Forelimb muscle (tissue), 1 donor: ENCODE data around the gene NMBR. TPM values are rescaled to one million over a fixed set of nuclear protein-coding genes. Genes with fewer than 3 reads are reported as not detected.
"Not testable (repeated sequence)": the region's sequence is repeated elsewhere in the genome, so short reads cannot be mapped to it uniquely, and the experiment has no call there.

Experiments used
- DNase-seq: peaks from one replicate; pipeline ENCODE4 v3.0.0-alpha.2; 2013; ENCODE audit warnings: low read depth
- polyA plus RNA-seq: library from polyadenylated mRNA; unstranded; fragments of 120-200 nt; gene quantifications from one replicate; pipeline ENCODE4 v1.2.1, GENCODE V29; 2013; ENCODE audit not compliant: insufficient read length

NMBR gene
- polyA plus RNA-seq = 0.13 TPM

- peak; percentile 99 for DNase-seq
Observed at GRCh38 chr6:142146828-142147662, at the start of gene NMBR, which contains the start of gene VTA1. TSS of gene NMBR (minus strand) at chr6:142147122. CDS start at chr6:142088658, 58,464 bp downstream. TSS of gene VTA1 (plus strand) at chr6:142147263. CDS start at chr6:142147288, 25 bp downstream.

DNA sequence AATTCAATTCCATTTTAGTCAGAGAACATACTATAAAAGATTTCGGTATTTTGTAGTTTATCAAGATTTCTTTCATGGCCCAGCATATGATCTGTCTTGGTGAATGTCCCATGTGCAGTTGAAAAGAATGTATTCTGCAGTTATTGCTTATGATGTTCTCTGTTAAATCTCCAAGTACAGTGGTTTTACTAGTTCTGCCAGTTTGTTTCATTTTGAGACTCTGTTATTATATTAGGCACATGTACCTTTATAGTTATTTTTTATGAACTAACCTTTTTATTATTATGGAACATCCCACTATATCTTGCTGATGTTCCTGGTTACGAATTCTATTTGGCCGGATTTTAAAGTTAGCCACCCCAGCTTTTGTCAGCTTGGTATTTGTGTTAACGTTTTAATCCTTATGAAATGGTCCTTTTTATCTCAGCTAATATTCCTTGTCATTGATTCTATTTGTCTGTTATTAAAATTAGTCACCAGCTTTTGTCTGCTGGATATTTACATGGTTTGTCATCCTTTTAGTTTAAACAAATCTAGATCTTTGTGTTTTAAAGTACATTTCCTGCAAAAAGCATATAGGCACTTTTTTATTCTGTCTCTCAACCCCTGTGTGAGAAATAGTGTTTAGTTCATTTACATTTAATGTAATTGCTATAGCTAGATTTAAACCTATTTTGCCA is 49.1 kb upstream of the NMBR start:
- no peak for DNase-seq

DNA sequence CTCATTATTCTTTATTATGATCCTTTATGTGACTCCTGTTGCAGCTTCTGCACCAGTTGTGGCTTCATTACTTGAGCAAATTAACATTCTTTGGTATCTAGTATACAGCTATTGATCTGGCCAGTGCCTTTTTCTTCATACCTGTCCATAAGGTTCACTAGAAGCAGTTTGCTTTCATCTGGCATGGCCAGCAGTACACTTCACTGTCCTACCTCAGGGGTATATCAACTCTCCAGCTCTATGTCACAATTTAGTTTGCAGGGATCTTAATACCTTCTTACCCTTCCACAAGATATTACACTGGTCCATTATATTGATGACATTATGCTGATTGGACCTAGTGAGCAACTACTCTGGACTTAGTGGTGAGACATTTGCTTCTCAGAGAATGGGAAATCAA is 46.7 kb upstream of the NMBR start:
- no peak for DNase-seq

DNA sequence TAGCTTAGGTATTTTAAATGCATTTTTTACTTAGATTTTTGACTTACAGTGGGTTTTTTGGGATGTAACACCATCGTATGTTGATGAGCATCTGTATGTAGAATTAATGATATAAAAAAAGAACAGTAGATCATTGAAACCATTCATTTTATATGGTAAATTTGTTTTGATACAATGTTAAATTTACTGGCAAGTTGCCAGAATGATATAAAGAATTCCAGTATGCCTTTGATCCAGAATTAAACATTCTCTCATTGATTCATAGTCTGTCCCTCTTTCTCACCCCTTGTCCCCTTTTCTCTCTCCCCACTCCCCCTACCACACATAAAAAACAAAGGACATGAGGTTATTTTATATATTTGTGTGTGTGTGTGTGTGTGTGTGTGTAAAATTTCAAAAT is 45.4 kb upstream of the NMBR start:
- no peak for DNase-seq

DNA sequence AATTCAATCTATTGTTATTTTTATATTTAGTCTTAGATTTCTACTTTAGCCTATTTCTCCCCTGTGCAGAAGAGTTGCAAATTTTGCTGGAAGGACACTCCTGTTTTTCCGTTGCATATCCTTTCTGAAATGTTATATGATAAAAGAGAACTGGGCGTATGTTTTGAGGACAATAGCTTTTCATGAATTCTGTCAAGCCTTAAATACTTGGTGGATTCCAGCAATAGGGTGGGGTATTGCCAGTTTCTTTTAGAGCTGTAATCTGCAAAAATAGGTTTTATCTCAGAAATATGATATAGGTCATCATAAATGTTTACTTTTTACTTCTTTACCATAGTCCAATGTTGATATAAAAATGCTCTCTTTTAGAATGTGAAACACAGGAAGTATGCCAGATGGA is 42.1 kb upstream of the NMBR start:
- no peak for DNase-seq

GRCh38 chr6:142188341-142188740 is 41.4 kb upstream of the NMBR start:
- not testable (repeated sequence) for DNase-seq

DNA sequence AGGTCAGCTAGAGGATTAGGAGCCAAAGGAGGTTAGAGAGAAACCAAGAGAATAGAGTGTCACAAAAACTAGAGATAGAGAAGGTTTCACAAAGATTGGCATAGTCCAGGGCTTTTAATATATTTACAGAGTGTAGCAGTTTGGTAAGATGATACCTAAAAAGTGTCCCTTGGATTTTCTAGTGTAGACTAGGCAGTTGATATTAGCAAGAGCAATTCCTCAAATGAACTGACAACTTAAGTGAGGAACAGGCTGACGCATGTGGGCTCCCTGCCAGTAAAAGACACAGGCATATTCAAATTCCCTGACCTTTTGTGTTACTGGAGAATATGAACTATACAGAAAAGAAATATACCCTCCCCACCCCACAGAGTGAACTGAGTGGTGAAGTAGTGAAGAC is 40.3 kb upstream of the NMBR start:
- peak; percentile 6 for DNase-seq

DNA sequence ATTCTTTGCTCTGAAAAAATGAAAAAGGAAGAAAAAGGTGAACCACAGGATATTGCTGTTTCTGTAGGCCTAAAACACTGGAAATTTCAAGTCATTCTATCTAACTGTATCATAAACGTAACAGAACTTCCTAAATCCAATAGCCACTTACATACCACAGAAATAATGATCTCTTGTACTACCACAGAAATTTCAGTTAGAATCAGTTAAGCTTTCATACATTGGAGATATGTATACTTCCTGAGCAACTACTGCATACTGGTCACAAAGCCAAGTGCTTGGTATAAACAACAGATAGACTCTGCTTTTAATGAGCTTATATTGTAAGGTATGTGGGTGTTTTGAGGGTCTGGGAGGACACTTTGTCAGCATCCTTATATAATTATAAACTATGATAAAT is 38.7 kb upstream of the NMBR start:
- DNase-seq = no peak

DNA sequence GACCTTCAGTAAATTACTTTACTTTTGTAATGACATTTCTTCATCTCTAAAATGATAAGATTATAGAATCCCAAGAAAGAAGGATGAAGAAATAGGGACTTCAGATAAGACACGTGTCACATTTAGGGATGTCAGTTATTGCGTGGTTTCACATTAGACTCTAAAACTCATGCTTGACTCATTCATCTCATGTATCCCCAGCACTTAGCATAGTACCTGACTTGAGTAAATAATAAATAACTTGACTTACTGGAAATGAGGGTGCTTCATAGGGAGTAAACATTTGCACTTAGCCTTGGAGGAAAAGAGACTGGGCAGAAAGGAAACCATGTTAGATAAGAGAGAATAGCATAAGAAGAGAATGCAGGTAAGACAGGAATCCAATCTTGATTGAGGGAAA is 37.4 kb upstream of the NMBR start:
- no peak for DNase-seq

- DNase-seq = no peak
Observed at GRCh38 chr6:142183351-142183750, 36.4 kb upstream of the NMBR start.

GRCh38 chr6:142182004-142182403 is 35.1 kb upstream of the NMBR start:
- no peak for DNase-seq

DNA sequence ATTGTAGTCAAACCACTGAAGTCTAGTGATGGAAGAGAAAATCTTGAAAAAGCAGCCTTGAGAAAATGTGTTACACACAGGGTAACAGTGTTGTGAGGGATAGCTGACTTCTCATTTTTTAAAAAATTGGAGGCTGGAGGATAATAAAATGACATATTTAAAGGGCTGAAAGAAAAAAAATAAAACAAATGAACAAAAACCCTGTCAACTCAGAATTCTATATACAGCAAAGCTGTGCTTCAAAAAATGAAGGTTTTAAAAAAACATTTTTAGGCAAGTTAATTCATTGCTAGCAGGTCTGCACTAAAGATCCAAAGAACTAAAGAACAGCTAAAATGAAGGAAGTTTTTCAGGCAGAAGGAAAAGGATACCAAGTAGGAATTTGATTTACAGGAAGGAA is 31.2 kb upstream of the NMBR start:
- DNase-seq = no peak

GRCh38 chr6:142174703-142175102 is 27.8 kb upstream of the NMBR start:
- DNase-seq = no peak

- no peak for DNase-seq
Observed at GRCh38 chr6:142173980-142174379, 27.1 kb upstream of the NMBR start.

DNA sequence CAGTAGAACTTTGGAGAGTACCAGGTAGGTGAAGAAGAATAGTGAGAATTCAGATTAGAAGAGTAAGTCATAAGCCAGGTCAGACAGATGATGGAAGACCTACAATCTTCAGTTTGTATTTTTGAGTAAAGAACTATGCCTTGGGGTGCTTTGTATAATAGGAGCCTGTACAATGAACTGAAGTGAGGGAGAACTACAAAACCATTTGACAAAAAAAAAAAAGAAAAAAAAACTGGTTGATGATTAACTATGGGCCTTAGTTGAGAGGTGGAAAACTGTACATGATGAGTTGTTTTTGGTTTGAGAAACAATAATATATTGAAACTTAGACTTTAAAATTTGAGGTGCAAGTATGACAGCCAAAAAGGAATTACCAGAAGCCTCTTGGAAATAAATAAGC is 25.8 kb upstream of the NMBR start:
- no peak for DNase-seq

GRCh38 chr6:142171351-142171750 is 24.4 kb upstream of the NMBR start:
- DNase-seq = no peak

DNA sequence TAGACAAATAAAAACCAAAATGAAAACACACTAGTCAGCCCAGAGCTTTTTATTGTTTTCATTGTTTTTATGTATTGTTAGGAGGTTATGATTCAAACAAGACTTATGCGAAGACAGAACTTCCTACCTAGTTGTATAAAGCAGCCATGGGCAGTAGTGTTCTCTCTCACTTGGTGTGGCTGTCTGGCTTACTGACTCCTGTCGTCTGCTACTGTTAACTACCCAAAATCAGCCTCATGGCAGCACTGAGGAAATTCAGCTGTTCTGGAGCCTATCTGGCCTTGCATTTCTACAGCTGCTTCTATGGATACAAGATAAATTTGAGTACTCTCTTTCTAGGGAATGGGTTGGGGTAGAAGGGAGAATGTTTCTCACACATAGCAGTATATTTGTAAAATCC is 20.6 kb upstream of the NMBR start:
- no peak for DNase-seq

DNA sequence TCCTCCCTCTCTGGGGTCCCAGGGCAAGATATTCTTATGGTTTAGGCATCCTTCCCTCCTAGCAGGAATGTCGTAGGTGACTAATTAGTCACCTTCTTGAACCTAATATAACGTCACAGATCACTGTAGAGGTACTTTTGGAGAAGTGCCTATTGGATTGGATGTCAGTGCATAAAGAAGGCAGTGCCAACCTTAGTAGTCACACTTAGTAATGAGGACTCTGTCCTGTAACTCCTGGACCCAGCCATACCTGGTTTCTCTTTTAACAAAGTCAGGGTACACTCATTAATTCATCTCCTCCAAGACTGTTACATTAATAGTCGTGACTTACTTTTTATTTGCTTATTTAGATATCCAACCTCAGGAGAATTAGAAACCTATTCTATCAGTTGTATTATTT is 20.1 kb upstream of the NMBR start:
- no peak for DNase-seq

- DNase-seq = no peak
Observed at GRCh38 chr6:142165227-142165626, 18.3 kb upstream of the NMBR start.

- DNase-seq = no peak
Observed at GRCh38 chr6:142162780-142163179, 15.9 kb upstream of the NMBR start.

DNA sequence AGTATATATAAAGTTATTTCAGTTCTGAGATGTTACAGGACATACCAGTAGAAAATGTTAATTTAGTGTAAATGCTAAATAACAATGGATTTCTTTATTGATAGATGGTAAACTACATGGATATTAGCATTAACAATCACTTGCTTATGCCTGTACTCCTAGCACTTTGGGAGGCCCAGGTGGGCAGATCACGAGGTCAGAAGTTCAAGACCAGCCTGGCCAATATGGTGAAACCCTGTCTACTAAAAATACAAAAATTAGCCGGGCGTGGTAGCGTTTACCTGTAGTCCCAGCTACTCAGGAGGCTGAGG is 9.8 kb upstream of the NMBR start:
- DNase-seq = not testable (repeated sequence)

- DNase-seq = peak; percentile 16
Observed at GRCh38 chr6:142155895-142156757, 9.2 kb upstream of the NMBR start.
